ENCODE results near the gene SLC7A14.

SLC7A14 gene

GRCh38 chr3:170605490-170605889 lies 19.6 kb upstream of the SLC7A14 start:
- Histone ChIP-seq H3K27me3 (replicated peaks in 2 of 5; ENCODE audit: control insufficient read depth in 4 of 5, insufficient read depth in 5 of 5, low read length in 4 of 5) (peaks cover 0 to 3% (median 0%) of the 10 kb centered on the region in 5 experiments), H3K4me3 (ENCODE audit: control insufficient read depth in 1 of 7, extremely low read depth in 1 of 7, insufficient read depth in 4 of 7, low read depth in 2 of 7, low read length in 6 of 7) (no peak overlapping the region), H3K9me3 (ENCODE audit: control extremely low read depth in 1 of 5, control insufficient read depth in 4 of 5, insufficient read depth in 2 of 5, low read depth in 1 of 5, low read length in 4 of 5) (no peaks in the 10 kb centered on the region), H3K36me3 (ENCODE audit: control insufficient read depth in 4 of 4, insufficient read depth in 4 of 4, low read length in 3 of 4) (no peaks in the 10 kb centered on the region), H3K4me1 (ENCODE audit: control extremely low read depth in 1 of 4, control insufficient read depth in 4 of 4, insufficient read depth in 4 of 4, low read length in 3 of 4) (no peaks in the 10 kb centered on the region), H3K27ac (ENCODE audit: insufficient read depth in 1 of 2, low read depth in 1 of 2, low read length in 2 of 2, poor library complexity in 1 of 2, severe bottlenecking in 2 of 2) (no peak overlapping the region)
- DNase-seq = no peak
- POLR2A ChIA-PET = no interaction called here
- CTCF ChIA-PET = no interaction called here

GRCh38 chr3:170603770-170604510 lies 18.1 kb upstream of the SLC7A14 start:
- ChIA-PET POLR2A (no interaction called here), CTCF (no interaction called here)
- WGBS (ENCODE audit: insufficient coverage) = 49% methylated on average over 4 of the region's 5 CpGs
- H3K9me3 ChIP-seq (ENCODE audit: control extremely low read depth in 1 of 5, control insufficient read depth in 4 of 5, insufficient read depth in 2 of 5, low read depth in 1 of 5, low read length in 4 of 5) = no peaks in the 10 kb centered on the region
- no peaks in the 10 kb centered on the region for H3K36me3 ChIP-seq (ENCODE audit: control insufficient read depth in 4 of 4, insufficient read depth in 4 of 4, low read length in 3 of 4)
- no peak overlapping the region for H3K4me3 ChIP-seq (ENCODE audit: control insufficient read depth in 1 of 7, extremely low read depth in 1 of 7, insufficient read depth in 4 of 7, low read depth in 2 of 7, low read length in 6 of 7)
- H3K27me3 ChIP-seq (replicated peaks in 2 of 5; ENCODE audit: control insufficient read depth in 4 of 5, insufficient read depth in 5 of 5, low read length in 4 of 5) = peaks cover 0 to 3% (median 0%) of the 10 kb centered on the region in 5 experiments
- DNase-seq = no peak
- H3K27ac ChIP-seq (ENCODE audit: insufficient read depth in 1 of 2, low read depth in 1 of 2, low read length in 2 of 2, poor library complexity in 1 of 2, severe bottlenecking in 2 of 2) = no peak overlapping the region
- H3K4me1 ChIP-seq (ENCODE audit: control extremely low read depth in 1 of 4, control insufficient read depth in 4 of 4, insufficient read depth in 4 of 4, low read length in 3 of 4) = no peaks in the 10 kb centered on the region

- peaks cover 0 to 6% (median 0%) of the 10 kb centered on the region in 5 experiments for H3K27me3 ChIP-seq (replicated peaks in 2 of 5; ENCODE audit: control insufficient read depth in 4 of 5, insufficient read depth in 5 of 5, low read length in 4 of 5)
- no peak overlapping the region for H3K4me3 ChIP-seq (ENCODE audit: control insufficient read depth in 1 of 7, extremely low read depth in 1 of 7, insufficient read depth in 4 of 7, low read depth in 2 of 7, low read length in 6 of 7)
- H3K27ac ChIP-seq (ENCODE audit: insufficient read depth in 1 of 2, low read depth in 1 of 2, low read length in 2 of 2, poor library complexity in 1 of 2, severe bottlenecking in 2 of 2) = no peak overlapping the region
- CTCF ChIA-PET = no interaction called here
- DNase-seq = no peak
- H3K9me3 ChIP-seq (ENCODE audit: control extremely low read depth in 1 of 5, control insufficient read depth in 4 of 5, insufficient read depth in 2 of 5, low read depth in 1 of 5, low read length in 4 of 5) = no peaks in the 10 kb centered on the region
- H3K36me3 ChIP-seq (ENCODE audit: control insufficient read depth in 4 of 4, insufficient read depth in 4 of 4, low read length in 3 of 4) = no peaks in the 10 kb centered on the region
- POLR2A ChIA-PET = no interaction called here
- no peaks in the 10 kb centered on the region for H3K4me1 ChIP-seq (ENCODE audit: control extremely low read depth in 1 of 4, control insufficient read depth in 4 of 4, insufficient read depth in 4 of 4, low read length in 3 of 4)
- 100% methylated on average over 1 of the region's 1 CpG for WGBS (ENCODE audit: insufficient coverage)
Observed at GRCh38 chr3:170602556-170602955, 16.7 kb upstream of the SLC7A14 start.

GRCh38 chr3:170600005-170600624 lies 14.2 kb upstream of the SLC7A14 start:
- no peaks in the 10 kb centered on the region for H3K9me3 ChIP-seq (ENCODE audit: control extremely low read depth in 1 of 5, control insufficient read depth in 4 of 5, insufficient read depth in 2 of 5, low read depth in 1 of 5, low read length in 4 of 5)
- POLR2A ChIA-PET = no interaction called here
- CTCF ChIA-PET = no interaction called here
- peaks cover 0 to 4% (median 0%) of the 10 kb centered on the region in 5 experiments for H3K27me3 ChIP-seq (replicated peaks in 2 of 5; ENCODE audit: control insufficient read depth in 4 of 5, insufficient read depth in 5 of 5, low read length in 4 of 5)
- H3K4me1 ChIP-seq (ENCODE audit: control extremely low read depth in 1 of 4, control insufficient read depth in 4 of 4, insufficient read depth in 4 of 4, low read length in 3 of 4) = no peaks in the 10 kb centered on the region
- WGBS (ENCODE audit: insufficient coverage) = 51% methylated on average over 2 of the region's 4 CpGs
- no peak overlapping the region for H3K4me3 ChIP-seq (ENCODE audit: control insufficient read depth in 1 of 7, extremely low read depth in 1 of 7, insufficient read depth in 4 of 7, low read depth in 2 of 7, low read length in 6 of 7)
- H3K27ac ChIP-seq (ENCODE audit: insufficient read depth in 1 of 2, low read depth in 1 of 2, low read length in 2 of 2, poor library complexity in 1 of 2, severe bottlenecking in 2 of 2) = no peak overlapping the region
- no peak for DNase-seq
- H3K36me3 ChIP-seq (ENCODE audit: control insufficient read depth in 4 of 4, insufficient read depth in 4 of 4, low read length in 3 of 4) = no peaks in the 10 kb centered on the region

GRCh38 chr3:170599091-170599490 lies 13.2 kb upstream of the SLC7A14 start:
- no peak for DNase-seq
- Histone ChIP-seq H3K27me3 (replicated peaks in 2 of 5; ENCODE audit: control insufficient read depth in 4 of 5, insufficient read depth in 5 of 5, low read length in 4 of 5) (peaks cover 0 to 4% (median 0%) of the 10 kb centered on the region in 5 experiments), H3K4me3 (ENCODE audit: control insufficient read depth in 1 of 7, extremely low read depth in 1 of 7, insufficient read depth in 4 of 7, low read depth in 2 of 7, low read length in 6 of 7) (no peak overlapping the region), H3K36me3 (ENCODE audit: control insufficient read depth in 4 of 4, insufficient read depth in 4 of 4, low read length in 3 of 4) (no peaks in the 10 kb centered on the region), H3K4me1 (ENCODE audit: control extremely low read depth in 1 of 4, control insufficient read depth in 4 of 4, insufficient read depth in 4 of 4, low read length in 3 of 4) (no peaks in the 10 kb centered on the region), H3K27ac (ENCODE audit: insufficient read depth in 1 of 2, low read depth in 1 of 2, low read length in 2 of 2, poor library complexity in 1 of 2, severe bottlenecking in 2 of 2) (no peak overlapping the region), H3K9me3 (ENCODE audit: control extremely low read depth in 1 of 5, control insufficient read depth in 4 of 5, insufficient read depth in 2 of 5, low read depth in 1 of 5, low read length in 4 of 5) (no peaks in the 10 kb centered on the region)
- POLR2A ChIA-PET = no interaction called here
- CTCF ChIA-PET = no interaction called here
- WGBS (ENCODE audit: insufficient coverage) = no CpG with 5 or more reads among the region's 1 CpG

GRCh38 chr3:170598091-170598502 lies 12.2 kb upstream of the SLC7A14 start:
- Histone ChIP-seq H3K9me3 (ENCODE audit: control extremely low read depth in 1 of 5, control insufficient read depth in 4 of 5, insufficient read depth in 2 of 5, low read depth in 1 of 5, low read length in 4 of 5) (no peaks in the 10 kb centered on the region), H3K36me3 (ENCODE audit: control insufficient read depth in 4 of 4, insufficient read depth in 4 of 4, low read length in 3 of 4) (no peaks in the 10 kb centered on the region), H3K27ac (ENCODE audit: insufficient read depth in 1 of 2, low read depth in 1 of 2, low read length in 2 of 2, poor library complexity in 1 of 2, severe bottlenecking in 2 of 2) (no peak overlapping the region), H3K27me3 (replicated peaks in 2 of 5; ENCODE audit: control insufficient read depth in 4 of 5, insufficient read depth in 5 of 5, low read length in 4 of 5) (peaks cover 0 to 4% (median 3%) of the 10 kb centered on the region in 5 experiments), H3K4me3 (ENCODE audit: control insufficient read depth in 1 of 7, extremely low read depth in 1 of 7, insufficient read depth in 4 of 7, low read depth in 2 of 7, low read length in 6 of 7) (no peak overlapping the region), H3K4me1 (ENCODE audit: control extremely low read depth in 1 of 4, control insufficient read depth in 4 of 4, insufficient read depth in 4 of 4, low read length in 3 of 4) (no peaks in the 10 kb centered on the region)
- CTCF ChIA-PET = no interaction called here
- DNase-seq = no peak
- POLR2A ChIA-PET = no interaction called here

- no peak overlapping the region for H3K27ac ChIP-seq (ENCODE audit: insufficient read depth in 1 of 2, low read depth in 1 of 2, low read length in 2 of 2, poor library complexity in 1 of 2, severe bottlenecking in 2 of 2)
- no peak for DNase-seq
- ChIA-PET CTCF (no interaction called here), POLR2A (no interaction called here)
- peaks cover 0 to 7% (median 3%) of the 10 kb centered on the region in 5 experiments for H3K27me3 ChIP-seq (replicated peaks in 2 of 5; ENCODE audit: control insufficient read depth in 4 of 5, insufficient read depth in 5 of 5, low read length in 4 of 5)
- H3K36me3 ChIP-seq (ENCODE audit: control insufficient read depth in 4 of 4, insufficient read depth in 4 of 4, low read length in 3 of 4) = no peaks in the 10 kb centered on the region
- no peaks in the 10 kb centered on the region for H3K9me3 ChIP-seq (ENCODE audit: control extremely low read depth in 1 of 5, control insufficient read depth in 4 of 5, insufficient read depth in 2 of 5, low read depth in 1 of 5, low read length in 4 of 5)
- H3K4me1 ChIP-seq (ENCODE audit: control extremely low read depth in 1 of 4, control insufficient read depth in 4 of 4, insufficient read depth in 4 of 4, low read length in 3 of 4) = no peaks in the 10 kb centered on the region
- no peak overlapping the region for H3K4me3 ChIP-seq (ENCODE audit: control insufficient read depth in 1 of 7, extremely low read depth in 1 of 7, insufficient read depth in 4 of 7, low read depth in 2 of 7, low read length in 6 of 7)
Observed at GRCh38 chr3:170594528-170594927, 8.7 kb upstream of the SLC7A14 start.

All from common myeloid progenitor, CD34-positive (primary cell).